GM11168 (cell line): ENCODE measurements around the gene ARHGAP26.
"Not testable (repeated sequence)": the region's sequence is repeated elsewhere in the genome, so short reads cannot be mapped to it uniquely, and the experiment has no call there.

Experiments used
- in situ Hi-C: fragments of 300-500 bp; cut with MboI; formaldehyde crosslinking; loops from one replicate; pipeline ENCODE4 v1.12.0; 2022; ENCODE audit warnings: low sequenced_read_pairs; ENCODE audit not compliant: unreplicated experiment

Gene ARHGAP26

DNA sequence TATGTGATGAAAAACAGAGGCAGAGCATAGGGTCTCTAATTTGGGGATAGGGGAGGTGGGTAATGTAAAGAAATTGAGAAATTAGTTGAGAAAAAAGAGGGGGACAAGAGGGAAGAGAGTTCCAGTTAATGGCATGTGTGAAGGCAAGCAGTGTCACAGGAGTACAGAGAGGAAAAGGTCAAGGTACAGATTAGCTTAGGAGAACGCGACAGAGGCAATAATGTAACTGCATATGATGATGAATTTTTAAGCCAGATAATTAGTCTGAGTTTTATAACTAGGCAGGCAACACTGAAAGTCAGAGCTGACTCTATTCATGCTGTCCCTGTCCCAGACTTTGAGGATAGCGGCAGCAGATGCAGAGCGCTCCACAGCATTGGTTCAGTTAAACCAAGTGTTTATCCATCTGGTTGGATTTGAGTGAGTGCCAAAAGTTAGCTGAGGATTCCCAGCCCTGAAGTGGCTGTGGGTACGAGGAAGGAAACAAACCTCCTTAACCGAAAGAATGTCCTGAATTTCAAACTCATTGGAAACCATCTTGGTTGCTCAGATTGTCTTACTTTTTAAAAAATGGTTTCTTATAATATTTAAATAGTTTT, 315.2 kb downstream of the ARHGAP26 start:
- in situ Hi-C loops: no loop called here

DNA sequence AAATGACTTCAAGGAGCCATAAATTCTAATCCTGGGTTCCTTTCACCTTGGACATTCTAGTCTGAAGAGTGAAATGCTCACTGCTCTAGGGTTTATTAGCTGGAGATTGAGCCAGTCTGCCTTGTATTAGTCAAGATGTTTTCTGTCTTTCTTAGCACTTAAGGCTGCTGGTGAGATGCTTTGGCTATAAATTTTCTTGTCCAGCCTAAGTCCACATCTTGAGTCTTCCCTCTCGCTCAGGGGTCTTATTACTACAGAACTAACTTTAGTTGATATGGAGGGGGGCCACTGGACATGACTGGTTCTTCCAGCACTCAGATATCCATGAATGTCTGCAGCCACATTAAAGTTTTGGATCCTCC, 316.4 kb downstream of the ARHGAP26 start:
- in situ Hi-C loops: no loop called here

DNA sequence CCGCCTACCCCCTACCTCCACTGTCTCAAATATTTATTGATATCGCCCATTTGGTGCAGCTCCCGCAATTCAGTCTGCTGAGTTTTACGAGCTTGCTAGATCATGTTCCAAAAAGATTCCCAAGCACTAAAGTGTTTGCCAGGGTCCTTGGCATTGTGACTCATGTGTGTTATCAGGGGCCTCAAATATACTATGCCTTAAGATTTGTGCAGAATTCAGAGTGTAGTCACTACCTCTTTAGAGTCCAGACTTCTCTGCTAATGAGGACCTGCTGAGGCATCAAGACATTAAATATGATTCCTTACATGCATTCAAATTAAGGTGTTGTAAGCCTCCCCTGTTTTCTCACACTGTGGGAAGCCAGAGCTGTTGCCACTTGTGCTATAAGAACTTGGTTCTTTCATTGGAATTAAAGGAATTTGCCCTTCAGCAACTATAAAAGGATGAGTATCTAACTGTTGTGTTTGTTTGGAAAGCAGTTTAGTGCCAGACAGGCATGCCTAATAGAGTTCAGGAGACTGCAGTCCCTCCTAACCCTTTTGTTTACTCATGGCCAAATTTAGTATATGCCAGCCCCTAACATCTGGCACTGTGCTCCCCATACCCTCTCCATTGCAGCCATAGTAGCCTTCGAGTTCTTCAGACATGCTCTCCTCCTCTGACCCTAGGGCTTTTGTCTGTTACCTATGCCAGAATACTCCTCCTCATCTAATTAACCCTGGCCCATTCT, 316.9 kb downstream of the ARHGAP26 start:
- in situ Hi-C loops: no loop called here

GRCh38 chr5:143088702-143089101, 318.5 kb downstream of the ARHGAP26 start:
- in situ Hi-C loops: not testable (repeated sequence)

- in situ Hi-C loops: not testable (repeated sequence)
Measured at GRCh38 chr5:143090044-143090443, 319.9 kb downstream of the ARHGAP26 start.

DNA sequence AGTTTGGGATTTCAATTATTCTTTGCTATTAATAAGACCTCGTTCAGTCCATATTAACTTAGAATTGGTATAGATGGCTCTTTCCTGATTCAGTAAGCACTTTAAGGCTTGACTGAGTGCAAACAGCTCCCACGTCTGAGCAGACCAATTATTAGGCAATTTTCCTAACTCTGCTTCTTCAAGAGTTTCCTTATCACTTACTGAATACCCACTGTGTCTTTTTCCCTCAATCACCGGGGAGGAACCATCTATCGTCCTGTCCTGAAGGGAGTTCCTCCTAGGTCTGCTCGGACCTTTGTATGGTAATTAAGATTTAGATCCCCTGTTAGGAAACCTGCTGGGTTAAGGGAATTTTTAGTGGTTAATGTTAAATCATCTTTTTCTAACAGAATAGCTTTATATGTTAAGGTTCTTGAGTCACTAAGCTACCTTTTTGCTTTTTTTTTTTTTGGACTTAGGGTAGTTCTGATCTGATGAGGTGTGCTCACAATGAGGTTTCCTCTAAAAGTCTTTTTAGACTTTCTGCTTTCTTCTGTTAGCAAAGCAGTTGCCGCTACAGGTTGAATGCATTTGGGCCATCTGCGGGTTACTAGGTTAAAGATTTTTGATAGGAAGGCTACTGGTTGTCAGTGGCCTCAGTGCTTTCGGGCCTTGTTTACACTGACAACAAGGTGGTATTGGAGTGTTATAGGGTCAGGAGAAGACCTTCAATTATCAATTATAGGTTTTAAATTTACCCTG, 322.7 kb downstream of the ARHGAP26 start:
- in situ Hi-C loops: not testable (repeated sequence)

DNA sequence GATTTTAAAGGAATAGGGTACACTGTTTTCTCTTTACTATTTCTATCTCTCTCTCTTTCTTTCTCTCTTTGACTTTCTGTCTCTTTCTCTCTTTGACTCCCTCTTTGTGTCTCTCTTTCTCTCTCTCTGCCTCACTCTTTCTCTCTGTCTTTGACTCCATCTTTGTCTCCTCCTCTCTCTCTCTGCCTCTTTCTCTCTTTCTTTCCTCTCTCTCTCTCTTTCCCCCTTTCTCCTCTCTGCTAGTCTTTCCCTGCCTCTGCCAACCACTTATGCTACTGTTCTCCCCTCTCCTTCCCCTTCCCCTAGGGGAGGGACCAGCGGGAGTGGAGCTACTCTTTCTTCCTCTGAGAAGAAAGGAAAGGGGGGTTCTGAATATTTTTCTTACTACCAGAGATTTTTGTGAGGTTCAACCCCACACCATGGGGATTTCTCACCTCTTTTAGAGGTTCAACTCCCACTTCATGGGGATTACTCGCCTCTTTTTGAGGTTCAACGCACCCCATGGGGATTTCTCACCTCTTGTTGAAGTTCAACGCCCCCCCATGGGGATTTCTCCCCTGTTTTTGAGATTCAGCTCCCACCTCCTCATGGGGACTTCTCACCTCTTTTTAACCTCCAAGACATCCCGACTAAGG, 323.4 kb downstream of the ARHGAP26 start:
- in situ Hi-C loops: no loop called here

GRCh38 chr5:143094087-143094521, 323.9 kb downstream of the ARHGAP26 start:
- in situ Hi-C loops: no loop called here

GRCh38 chr5:143094608-143095007, 324.4 kb downstream of the ARHGAP26 start:
- in situ Hi-C loops: not testable (repeated sequence)

- in situ Hi-C loops: no loop called here
Measured at GRCh38 chr5:143101121-143101520, 330.9 kb downstream of the ARHGAP26 start.

- in situ Hi-C loops: no loop called here
Measured at GRCh38 chr5:143101725-143102386, 331.7 kb downstream of the ARHGAP26 start.

GRCh38 chr5:143102411-143102810, 332.2 kb downstream of the ARHGAP26 start:
- in situ Hi-C loops: no loop called here

DNA sequence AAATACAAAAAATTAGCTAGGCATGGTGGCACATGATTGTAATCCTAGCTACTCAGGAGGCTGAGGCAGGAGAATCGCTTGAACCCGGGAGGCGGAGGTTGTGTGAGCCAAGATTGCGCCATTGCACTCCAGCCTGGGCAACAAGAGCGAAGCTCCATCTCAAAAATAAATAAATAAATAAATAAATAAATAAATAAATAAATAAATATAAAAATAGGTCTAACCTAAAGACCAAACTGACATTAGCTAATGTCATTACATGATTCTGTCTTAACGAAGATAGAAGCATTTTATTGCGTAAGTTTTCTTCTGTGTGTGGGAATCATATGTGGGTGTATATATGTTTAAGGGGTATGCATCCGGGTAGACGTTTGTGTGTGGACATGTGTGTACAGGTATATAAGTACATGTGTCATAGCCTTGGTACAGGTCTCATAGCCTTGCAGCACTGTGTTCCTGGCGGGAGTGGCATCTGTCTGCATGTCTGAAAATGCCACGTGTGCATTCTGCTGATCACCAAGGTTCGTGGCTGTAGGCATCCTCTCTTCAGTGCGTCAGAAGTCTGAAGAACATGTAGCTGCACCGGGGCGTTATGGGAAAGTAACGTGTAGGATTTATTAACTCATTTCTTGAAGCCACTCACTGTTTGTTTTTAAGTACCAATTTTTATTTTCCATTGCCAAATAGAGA, 335.2 kb downstream of the ARHGAP26 start:
- in situ Hi-C loops: no loop called here

DNA sequence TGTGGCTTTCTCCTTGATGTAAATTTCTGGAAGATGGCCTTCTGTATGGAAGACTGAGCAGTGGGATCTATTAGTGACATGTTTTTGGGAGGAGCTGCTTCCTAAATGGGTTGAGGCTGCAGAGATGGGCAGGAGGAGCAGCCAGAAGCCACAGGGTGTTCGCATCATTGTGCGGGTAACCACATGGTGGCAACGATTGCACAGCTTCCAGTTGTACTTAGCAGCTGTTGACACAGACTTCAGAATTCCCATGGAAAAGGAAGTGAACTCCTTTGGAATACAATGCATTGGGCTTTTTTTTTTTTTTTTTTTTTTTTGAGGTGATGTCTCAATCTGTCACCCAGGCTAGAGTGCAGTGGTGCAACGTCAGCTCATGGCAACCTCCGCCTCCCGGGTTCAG, 336.0 kb downstream of the ARHGAP26 start:
- in situ Hi-C loops: no loop called here

DNA sequence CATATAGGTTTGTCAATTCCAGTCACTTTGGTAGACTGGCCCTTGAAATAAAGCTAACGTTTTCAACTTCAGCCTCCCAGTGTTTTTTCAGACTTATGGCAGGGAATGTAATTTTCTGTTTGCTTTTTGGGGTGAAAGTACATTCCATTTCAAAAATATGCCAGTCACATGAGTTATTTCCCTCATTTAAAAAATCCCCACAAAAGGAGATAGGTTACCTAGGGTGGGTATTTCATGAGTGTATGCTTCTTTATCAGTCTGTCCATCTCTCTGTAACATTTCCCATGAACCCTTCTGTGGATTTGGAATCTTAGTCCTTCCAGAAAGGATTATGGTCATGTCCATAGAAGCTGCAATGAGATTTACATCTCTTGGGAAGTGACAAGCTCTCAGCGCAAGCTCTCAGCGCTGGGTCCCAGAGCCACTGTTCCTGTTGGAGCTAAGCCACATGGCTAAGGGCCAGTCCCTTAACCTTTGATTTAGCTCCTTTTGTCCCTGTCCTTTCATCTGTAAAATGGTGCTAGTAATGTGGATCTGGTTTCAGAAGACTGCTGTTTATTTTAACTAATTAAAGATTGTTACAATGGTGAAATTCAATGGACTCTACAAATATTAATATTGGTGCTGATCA, 338.4 kb downstream of the ARHGAP26 start:
- in situ Hi-C loops: no loop called here

DNA sequence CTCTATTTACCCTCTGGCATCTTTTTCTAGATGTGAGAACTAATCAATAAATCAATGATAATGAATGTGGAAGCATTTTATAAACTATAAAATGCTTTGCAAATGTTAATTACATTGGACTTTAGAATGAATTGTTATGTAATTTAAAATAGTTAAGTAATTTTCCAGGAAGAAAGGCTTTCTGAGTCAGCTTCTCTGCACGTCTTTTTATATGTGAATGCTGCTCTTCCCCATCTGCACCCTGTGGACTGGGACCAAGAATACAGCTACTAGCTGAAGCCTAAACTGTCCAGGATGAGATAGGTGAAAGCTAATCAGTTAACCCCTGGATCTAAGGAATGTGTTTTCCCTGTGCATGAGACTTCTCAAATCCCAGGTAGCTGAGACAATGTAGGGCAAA, 340.4 kb downstream of the ARHGAP26 start:
- in situ Hi-C loops: no loop called here

DNA sequence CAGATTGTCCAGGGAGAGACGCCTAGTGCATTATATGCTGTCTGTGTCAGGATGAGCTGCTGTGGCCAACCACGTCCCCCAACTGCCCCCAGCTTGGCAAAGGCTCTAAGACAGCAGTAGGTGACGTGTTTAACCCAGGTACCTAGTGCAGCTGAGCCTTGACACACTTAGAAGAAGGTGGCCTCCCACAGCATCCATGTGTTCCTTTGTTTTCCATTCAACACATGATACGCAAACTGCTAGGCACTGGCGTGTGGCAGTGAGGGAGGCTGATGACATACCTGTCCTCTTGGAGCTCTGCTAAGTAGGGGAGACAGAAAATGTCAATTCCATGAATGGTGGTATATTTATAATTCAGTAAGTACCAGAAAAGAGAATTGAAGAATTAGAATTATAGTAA, 341.6 kb downstream of the ARHGAP26 start:
- in situ Hi-C loops: no loop called here

DNA sequence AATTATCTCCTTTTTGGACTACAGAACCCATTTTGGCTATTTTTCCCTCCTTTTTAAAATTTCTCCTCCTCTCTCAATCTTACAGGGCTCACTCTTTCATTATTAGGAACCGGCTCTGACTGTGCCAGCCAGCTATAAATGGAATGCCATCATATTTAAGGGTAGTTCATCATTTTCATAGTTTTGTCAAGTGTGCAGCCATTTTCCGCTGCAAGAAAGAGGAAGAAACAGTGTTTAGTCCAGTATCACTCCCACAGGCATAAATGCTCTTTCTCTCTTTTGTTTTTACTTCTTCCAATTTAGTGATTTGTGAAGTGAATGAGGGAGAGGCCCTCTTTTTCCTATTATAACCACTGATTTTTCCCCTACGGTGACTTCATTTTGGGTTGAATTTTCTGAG, 343.3 kb downstream of the ARHGAP26 start:
- in situ Hi-C loops: no loop called here

- in situ Hi-C loops: no loop called here
Measured at GRCh38 chr5:143114481-143114880, 344.3 kb downstream of the ARHGAP26 start.
